Bronchial epithelial cell (primary cell): ENCODE data around the gene YAP1. TPM values are rescaled to one million over a fixed set of nuclear protein-coding genes. Genes with fewer than 3 reads are reported as not detected.

Experiments
- DNase-seq: peaks from one replicate; pipeline ENCODE4 v3.0.0-alpha.2; 2010; ENCODE audit warnings: low read depth
- FAIRE-seq: peaks from 2 replicates; lab custom pipeline; 2011; peaks lifted over from hg19 to GRCh38; lab: Jason Lieb, UNC
- H3K27me3 ChIP-seq: 2 replicates; pipeline ENCODE4 v1.5.1; 2011; ENCODE audit warnings: low read length; ENCODE audit not compliant: control insufficient read depth, insufficient read depth
- H3K36me3 ChIP-seq: 2 replicates; pipeline ENCODE4 v1.5.1; 2011; ENCODE audit warnings: low read length; ENCODE audit not compliant: control insufficient read depth, insufficient read depth
- H3K4me3 ChIP-seq: 2 replicates; pipeline ENCODE4 v1.5.1; 2011; ENCODE audit warnings: mild to moderate bottlenecking, low read depth, low read length, control low read depth
- CTCF ChIP-seq: IDR thresholded peaks from 2 replicates; pipeline ENCODE4 v1.5.1; 2011; ENCODE audit warnings: mild to moderate bottlenecking, moderate library complexity, low read length, control low read depth, inconsistent platforms; ENCODE audit not compliant: insufficient read depth, severe bottlenecking
- total RNA-seq: library from RNA; depleted of rRNA; stranded (reverse); fragments of >200 nt; gene quantifications from 2 replicates; pipeline ENCODE4 v1.2.1, GENCODE V29; 2014

The YAP1 gene
- total RNA-seq, 1 donor from 2014 or later, result 151 TPM

- H3K27me3 ChIP-seq, result no peaks in the 10 kb centered on the region
- no peak for TF ChIP-seq CTCF
- DNase-seq, result no peak
- H3K36me3 ChIP-seq, result no peaks in the 10 kb centered on the region
- H3K4me3 ChIP-seq, result no peak overlapping the region
- no peak for FAIRE-seq
Measured at GRCh38 chr11:102097186-102097585, 13.1 kb upstream of the YAP1 start.

DNA sequence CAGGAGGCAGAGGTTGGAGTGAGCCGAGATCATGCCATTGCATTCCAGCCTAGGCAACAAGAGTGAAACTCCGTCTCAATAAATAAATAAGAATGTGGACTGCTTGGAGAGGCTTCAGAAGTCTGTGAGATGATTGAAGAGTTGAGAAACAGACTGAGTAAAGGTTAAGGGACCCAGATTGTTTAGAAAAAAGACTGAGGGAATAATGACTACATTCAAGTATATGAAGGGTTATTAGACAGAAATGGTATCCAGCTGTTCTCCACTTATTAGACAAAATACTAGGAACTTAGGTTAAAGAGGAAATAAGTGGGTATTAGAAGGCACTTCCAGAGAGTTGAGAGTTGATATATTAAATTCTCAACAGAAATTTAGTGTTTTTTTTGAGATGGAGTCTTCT lies 10.5 kb upstream of the YAP1 start:
- H3K27me3 ChIP-seq, result no peaks in the 10 kb centered on the region
- no peak for DNase-seq
- no peak overlapping the region for H3K4me3 ChIP-seq
- no peak for TF ChIP-seq CTCF
- H3K36me3 ChIP-seq, result no peaks in the 10 kb centered on the region
- FAIRE-seq, result no peak

DNA sequence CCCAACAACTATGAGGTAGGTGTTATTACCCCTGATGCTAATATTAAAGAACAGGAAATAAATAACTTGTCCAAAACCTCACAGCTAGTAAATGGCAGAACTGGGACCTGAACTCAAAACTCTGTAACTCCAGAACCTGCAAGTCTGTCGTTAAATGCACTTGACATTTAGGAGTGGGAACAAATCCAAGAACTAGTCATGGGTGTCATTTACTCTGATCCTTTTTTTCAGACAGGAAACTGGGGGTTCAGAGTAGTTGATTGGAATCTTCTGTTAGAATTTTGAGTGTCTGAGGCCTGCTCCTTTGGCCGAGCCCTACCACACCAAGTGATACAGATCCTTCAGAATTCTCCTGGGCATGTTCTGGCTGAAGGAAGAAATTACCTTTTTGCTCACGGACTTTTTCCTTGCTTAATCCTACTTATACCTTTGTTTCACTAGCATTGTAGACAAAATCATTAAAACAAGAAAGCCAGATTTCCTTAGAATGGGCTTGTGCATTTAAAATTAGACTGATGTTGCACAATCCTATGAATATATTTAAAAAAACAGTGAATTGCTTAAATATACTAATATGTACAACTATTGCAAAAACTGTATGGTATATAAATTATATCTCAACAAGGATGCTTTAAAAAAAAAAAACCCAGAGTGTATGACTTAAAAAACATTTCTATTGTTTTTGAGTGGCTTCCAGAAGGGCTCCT lies 1.4 kb upstream of the YAP1 start:
- FAIRE-seq (no peak), DNase-seq (no peak)
- H3K4me3 ChIP-seq, result no peak overlapping the region
- H3K36me3 ChIP-seq, result no peaks in the 10 kb centered on the region
- no peak for TF ChIP-seq CTCF
- H3K27me3 ChIP-seq, result no peaks in the 10 kb centered on the region

DNA sequence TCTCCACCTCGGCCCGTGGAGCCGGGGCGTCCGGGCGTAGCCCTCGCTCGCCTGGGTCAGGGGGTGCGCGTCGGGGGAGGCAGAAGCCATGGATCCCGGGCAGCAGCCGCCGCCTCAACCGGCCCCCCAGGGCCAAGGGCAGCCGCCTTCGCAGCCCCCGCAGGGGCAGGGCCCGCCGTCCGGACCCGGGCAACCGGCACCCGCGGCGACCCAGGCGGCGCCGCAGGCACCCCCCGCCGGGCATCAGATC lies 439 bp downstream of the YAP1 start:
- H3K4me3 ChIP-seq, result peak overlapping the region; percentile 96
- TF ChIP-seq CTCF, result no peak
- no peaks in the 10 kb centered on the region for H3K27me3 ChIP-seq
- H3K36me3 ChIP-seq, result no peaks in the 10 kb centered on the region
- DNase-seq (no peak), FAIRE-seq (no peak)

- FAIRE-seq (no peak), DNase-seq (peak; percentile 58)
- H3K36me3 ChIP-seq, result no peaks in the 10 kb centered on the region
- peak overlapping the region; percentile 96 for H3K4me3 ChIP-seq
- peak; percentile 23 for TF ChIP-seq CTCF
- H3K27me3 ChIP-seq, result no peaks in the 10 kb centered on the region
Measured at GRCh38 chr11:102111011-102111786, 952 bp downstream of the YAP1 start.
